AG10803 (cell line): Measurements from ENCODE around the gene CCDC60.

Source experiments
- DNase-seq: peaks from one replicate; pipeline ENCODE4 v3.0.0; 2010; ENCODE audit warnings: low read depth
- H3K4me3 ChIP-seq: 2 replicates; pipeline ENCODE4 v1.5.1; 2011; ENCODE audit warnings: mild to moderate bottlenecking, low read length, control low read depth
- TF ChIP-seq, protein P1 (sequence below): conservative IDR thresholded peaks from 2 replicates; pipeline ENCODE4 v1.5.1; 2011; ENCODE audit warnings: mild to moderate bottlenecking, low read length, control low read depth, inconsistent platforms

CCDC60 gene

DNA sequence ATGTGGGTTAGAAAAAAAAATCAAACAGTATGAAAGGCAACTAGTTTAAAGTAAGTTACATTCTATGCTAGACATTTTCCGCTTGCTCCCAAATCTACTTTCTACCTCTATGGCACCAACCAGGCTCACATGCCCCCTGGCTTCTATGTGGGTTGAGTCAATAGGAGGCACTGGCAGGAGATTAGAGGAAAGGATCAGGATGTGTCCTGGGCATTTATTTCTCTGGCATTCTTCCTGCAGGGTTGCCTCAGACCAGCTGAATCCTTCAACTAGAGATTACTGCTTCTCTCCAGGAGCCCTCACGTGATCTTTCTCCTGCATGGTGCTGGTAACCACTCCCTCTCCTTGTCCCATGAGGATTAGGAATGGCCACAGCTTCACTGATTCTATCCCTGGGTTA lies 14.9 kb upstream of the CCDC60 start:
- TF ChIP-seq, protein P1, sequence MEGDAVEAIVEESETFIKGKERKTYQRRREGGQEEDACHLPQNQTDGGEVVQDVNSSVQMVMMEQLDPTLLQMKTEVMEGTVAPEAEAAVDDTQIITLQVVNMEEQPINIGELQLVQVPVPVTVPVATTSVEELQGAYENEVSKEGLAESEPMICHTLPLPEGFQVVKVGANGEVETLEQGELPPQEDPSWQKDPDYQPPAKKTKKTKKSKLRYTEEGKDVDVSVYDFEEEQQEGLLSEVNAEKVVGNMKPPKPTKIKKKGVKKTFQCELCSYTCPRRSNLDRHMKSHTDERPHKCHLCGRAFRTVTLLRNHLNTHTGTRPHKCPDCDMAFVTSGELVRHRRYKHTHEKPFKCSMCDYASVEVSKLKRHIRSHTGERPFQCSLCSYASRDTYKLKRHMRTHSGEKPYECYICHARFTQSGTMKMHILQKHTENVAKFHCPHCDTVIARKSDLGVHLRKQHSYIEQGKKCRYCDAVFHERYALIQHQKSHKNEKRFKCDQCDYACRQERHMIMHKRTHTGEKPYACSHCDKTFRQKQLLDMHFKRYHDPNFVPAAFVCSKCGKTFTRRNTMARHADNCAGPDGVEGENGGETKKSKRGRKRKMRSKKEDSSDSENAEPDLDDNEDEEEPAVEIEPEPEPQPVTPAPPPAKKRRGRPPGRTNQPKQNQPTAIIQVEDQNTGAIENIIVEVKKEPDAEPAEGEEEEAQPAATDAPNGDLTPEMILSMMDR = no peak
- H3K4me3 ChIP-seq = no peak overlapping the region
- no peak for DNase-seq

- DNase-seq = no peak
- TF ChIP-seq, protein P1 = no peak
- H3K4me3 ChIP-seq = no peak overlapping the region
These were observed 13.9 kb upstream of the CCDC60 start for GRCh38 chr12:119320678-119321077.

- TF ChIP-seq, protein P1 = no peak
- H3K4me3 ChIP-seq = no peak overlapping the region
- no peak for DNase-seq
These were observed 12.2 kb upstream of the CCDC60 start for GRCh38 chr12:119322301-119322723.

- TF ChIP-seq, protein P1 = no peak
- no peak overlapping the region for H3K4me3 ChIP-seq
- DNase-seq = no peak
These were observed 8.7 kb upstream of the CCDC60 start for GRCh38 chr12:119325813-119326212.

DNA sequence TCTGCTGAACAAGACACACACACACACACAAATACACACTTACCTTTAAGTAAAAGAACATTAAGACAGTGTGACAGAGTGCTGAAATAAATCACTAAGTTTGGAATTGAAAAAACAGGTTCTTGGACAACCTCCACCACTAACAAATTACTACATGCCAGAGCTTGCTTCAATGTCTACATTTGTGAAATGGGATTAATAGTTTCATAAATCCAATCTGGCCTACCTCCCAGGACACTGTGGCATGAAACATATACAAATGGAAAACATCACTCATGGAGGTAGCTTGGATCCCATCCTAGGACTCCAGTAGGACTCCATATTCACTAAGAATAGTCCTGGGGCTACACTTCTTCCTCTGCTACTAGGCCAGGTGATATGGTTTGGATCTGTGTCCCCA lies 8.2 kb upstream of the CCDC60 start:
- TF ChIP-seq, protein P1 = no peak
- DNase-seq = no peak
- H3K4me3 ChIP-seq = no peak overlapping the region

GRCh38 chr12:119327471-119327870 lies 7.1 kb upstream of the CCDC60 start:
- no peak overlapping the region for H3K4me3 ChIP-seq
- TF ChIP-seq, protein P1 = no peak
- DNase-seq = no peak

- TF ChIP-seq, protein P1 = no peak
- no peak overlapping the region for H3K4me3 ChIP-seq
- no peak for DNase-seq
These were observed 6.4 kb upstream of the CCDC60 start for GRCh38 chr12:119328111-119328510.
